DOHH2 (cell line): ENCODE data around the gene VSIG2.

Experiments used
- H3F3A ChIP-seq: fragments of 200-600 bp; sonication (generic), shearing (Covaris generic); 2 replicates; pipeline ENCODE4 v1.6.0; 2016; ENCODE audit warnings: antibody characterized with exemption, mild to moderate bottlenecking; ENCODE audit not compliant: control insufficient read depth, insufficient read depth
- H3K27ac ChIP-seq: fragments of 200-600 bp; sonication (generic); 2 replicates; pipeline ENCODE4 v1.5.1; 2014; ENCODE audit warnings: low read depth, mild to moderate bottlenecking, low read length, moderate library complexity
- H3K27me3 ChIP-seq: fragments of 200-600 bp; sonication (generic); 2 replicates; pipeline ENCODE4 v1.6.1; 2014; ENCODE audit warnings: mild to moderate bottlenecking, low read length, mixed read lengths; ENCODE audit not compliant: control insufficient read depth
- H3K36me3 ChIP-seq: fragments of 200-600 bp; sonication (generic); 2 replicates; pipeline ENCODE4 v1.6.1; 2014; ENCODE audit warnings: mild to moderate bottlenecking, low read length, moderate library complexity, mixed read lengths; ENCODE audit not compliant: control insufficient read depth
- H3K4me1 ChIP-seq: fragments of 200-600 bp; sonication (generic); 2 replicates; pipeline ENCODE4 v1.6.1; 2014; ENCODE audit warnings: mild to moderate bottlenecking, low read length, mixed read lengths; ENCODE audit not compliant: control insufficient read depth
- H3K4me2 ChIP-seq: fragments of 200-600 bp; sonication (generic); 2 replicates; pipeline ENCODE4 v1.6.0; 2014; ENCODE audit warnings: mild to moderate bottlenecking, low read length, moderate library complexity
- H3K4me3 ChIP-seq: fragments of 200-600 bp; sonication (generic); 2 replicates; pipeline ENCODE4 v1.5.1; 2014; ENCODE audit warnings: mild to moderate bottlenecking, low read length, mixed read lengths
- H3K79me2 ChIP-seq: fragments of 200-600 bp; sonication (generic); 2 replicates; pipeline ENCODE4 v1.6.1; 2014; ENCODE audit warnings: mild to moderate bottlenecking, low read length, mixed read lengths; ENCODE audit not compliant: control insufficient read depth
- H3K9me2 ChIP-seq: fragments of 200-600 bp; sonication (generic); replicated peaks from 2 replicates; pipeline ENCODE4 v1.6.1; 2014; ENCODE audit warnings: mild to moderate bottlenecking, low read length, mixed read lengths; ENCODE audit not compliant: control insufficient read depth
- H3K9me3 ChIP-seq: fragments of 200-600 bp; sonication (generic); 2 replicates; pipeline ENCODE4 v1.6.1; 2014; ENCODE audit warnings: antibody characterized with exemption, low read length, mixed read lengths; ENCODE audit not compliant: control insufficient read depth, insufficient read depth
- H4K20me1 ChIP-seq: fragments of 200-600 bp; sonication (generic); 2 replicates; pipeline ENCODE4 v1.6.0; 2014; ENCODE audit warnings: low read depth, mild to moderate bottlenecking, antibody characterized with exemption, low read length, moderate library complexity; ENCODE audit not compliant: control insufficient read depth, insufficient read depth
- EZH2phosphoT487 ChIP-seq: fragments of 200-600 bp; sonication (generic); IDR thresholded peaks from 2 replicates; pipeline ENCODE4 v1.6.1; 2017; ENCODE audit warnings: borderline replicate concordance, mild to moderate bottlenecking, antibody characterized with exemption, low read length, moderate library complexity, mixed read lengths
- TF ChIP-seq, protein P1 (sequence below): fragments of 200-600 bp; sonication (generic); IDR thresholded peaks from one replicate; pipeline ENCODE4 v1.5.1; 2014; ENCODE audit warnings: antibody characterized with exemption, mild to moderate bottlenecking, low read depth, low read length; ENCODE audit not compliant: poor library complexity, severe bottlenecking

Gene VSIG2

DNA sequence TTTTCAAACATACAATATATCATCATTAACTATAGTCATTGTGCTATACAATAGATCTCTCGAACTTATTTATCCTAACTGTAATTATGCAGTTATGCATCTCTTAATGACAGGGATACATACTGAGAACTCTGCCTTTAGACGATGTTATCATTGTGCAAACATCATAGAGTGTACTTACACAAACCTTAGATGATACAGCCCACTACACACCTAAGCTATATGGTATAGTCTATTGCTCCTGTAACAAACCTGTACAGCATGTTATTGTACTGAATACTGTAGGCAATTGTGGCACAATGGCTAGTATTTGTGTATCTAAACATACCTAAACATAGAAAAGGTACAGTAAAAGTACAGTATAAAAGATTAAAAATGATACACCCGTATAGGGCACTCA, 39.7 kb downstream of the VSIG2 start:
- Histone ChIP-seq H3K9me3 (no peaks in the 10 kb centered on the region), H3K27me3 (peaks cover 7% of the 10 kb centered on the region), H3F3A (no peaks in the 10 kb centered on the region), H3K36me3 (no peaks in the 10 kb centered on the region), H3K27ac (no peak overlapping the region), H4K20me1 (no peaks in the 10 kb centered on the region), H3K4me3 (no peak overlapping the region), H3K4me2 (no peak overlapping the region), H3K79me2 (no peaks in the 10 kb centered on the region), H3K4me1 (no peaks in the 10 kb centered on the region), H3K9me2 (no peaks in the 10 kb centered on the region)
- TF ChIP-seq EZH2phosphoT487, result no peak
- TF ChIP-seq, protein P1, sequence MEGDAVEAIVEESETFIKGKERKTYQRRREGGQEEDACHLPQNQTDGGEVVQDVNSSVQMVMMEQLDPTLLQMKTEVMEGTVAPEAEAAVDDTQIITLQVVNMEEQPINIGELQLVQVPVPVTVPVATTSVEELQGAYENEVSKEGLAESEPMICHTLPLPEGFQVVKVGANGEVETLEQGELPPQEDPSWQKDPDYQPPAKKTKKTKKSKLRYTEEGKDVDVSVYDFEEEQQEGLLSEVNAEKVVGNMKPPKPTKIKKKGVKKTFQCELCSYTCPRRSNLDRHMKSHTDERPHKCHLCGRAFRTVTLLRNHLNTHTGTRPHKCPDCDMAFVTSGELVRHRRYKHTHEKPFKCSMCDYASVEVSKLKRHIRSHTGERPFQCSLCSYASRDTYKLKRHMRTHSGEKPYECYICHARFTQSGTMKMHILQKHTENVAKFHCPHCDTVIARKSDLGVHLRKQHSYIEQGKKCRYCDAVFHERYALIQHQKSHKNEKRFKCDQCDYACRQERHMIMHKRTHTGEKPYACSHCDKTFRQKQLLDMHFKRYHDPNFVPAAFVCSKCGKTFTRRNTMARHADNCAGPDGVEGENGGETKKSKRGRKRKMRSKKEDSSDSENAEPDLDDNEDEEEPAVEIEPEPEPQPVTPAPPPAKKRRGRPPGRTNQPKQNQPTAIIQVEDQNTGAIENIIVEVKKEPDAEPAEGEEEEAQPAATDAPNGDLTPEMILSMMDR, result no peak

DNA sequence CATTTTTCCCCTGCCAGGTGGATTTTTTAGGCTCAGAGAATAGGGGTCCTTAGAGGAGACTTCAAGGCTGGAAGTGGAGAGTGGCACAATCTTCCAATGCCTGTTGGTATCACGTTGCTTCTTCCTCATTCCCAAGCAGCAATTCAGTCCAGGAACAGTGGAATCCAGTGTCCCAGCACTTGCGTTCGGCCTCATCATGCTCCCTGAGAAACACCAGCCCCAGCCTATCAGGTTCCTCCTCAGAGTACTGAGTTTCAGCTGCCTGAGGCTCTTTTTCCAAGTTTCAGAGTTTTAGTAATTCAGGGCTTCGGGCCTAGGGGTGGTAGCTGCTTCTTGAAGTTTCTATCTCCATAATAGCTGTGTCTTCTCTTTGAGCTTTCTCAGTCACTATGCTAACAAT, 44.2 kb downstream of the VSIG2 start:
- H3K4me2 ChIP-seq, result no peak overlapping the region
- no peak overlapping the region for H3K4me3 ChIP-seq
- H3K9me3 ChIP-seq, result no peaks in the 10 kb centered on the region
- H3K79me2 ChIP-seq, result no peaks in the 10 kb centered on the region
- no peaks in the 10 kb centered on the region for H3K9me2 ChIP-seq
- TF ChIP-seq EZH2phosphoT487, result no peak
- TF ChIP-seq, protein P1, result no peak
- H3K4me1 ChIP-seq, result no peaks in the 10 kb centered on the region
- no peaks in the 10 kb centered on the region for H3F3A ChIP-seq
- H3K27me3 ChIP-seq, result no peaks in the 10 kb centered on the region
- H3K36me3 ChIP-seq, result no peaks in the 10 kb centered on the region
- H4K20me1 ChIP-seq, result no peaks in the 10 kb centered on the region
- H3K27ac ChIP-seq, result no peak overlapping the region

DNA sequence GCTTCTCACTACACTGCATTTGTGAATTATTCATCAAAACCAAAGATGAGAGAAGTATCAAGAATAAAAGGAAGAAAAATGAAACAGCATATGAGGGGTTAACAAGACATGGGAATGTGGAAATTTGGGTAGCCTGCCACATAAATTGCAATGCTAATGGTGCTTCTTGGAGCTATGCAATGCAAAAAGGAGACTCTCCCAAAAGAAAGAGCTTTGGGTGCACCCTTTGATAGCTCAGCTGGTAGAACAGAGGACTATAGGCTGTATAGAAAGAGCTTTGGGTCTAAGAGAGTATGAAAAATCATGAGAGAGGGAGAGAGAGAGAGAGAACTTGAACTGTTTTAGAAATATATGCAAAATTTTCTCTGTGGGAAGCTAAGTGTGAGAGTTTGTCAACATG, 52.0 kb downstream of the VSIG2 start:
- no peak overlapping the region for H3K27ac ChIP-seq
- TF ChIP-seq, protein P1, result no peak
- no peak for TF ChIP-seq EZH2phosphoT487
- H3F3A ChIP-seq, result no peaks in the 10 kb centered on the region
- no peaks in the 10 kb centered on the region for H3K9me2 ChIP-seq
- no peaks in the 10 kb centered on the region for H3K36me3 ChIP-seq
- H4K20me1 ChIP-seq, result no peaks in the 10 kb centered on the region
- H3K4me2 ChIP-seq, result no peak overlapping the region
- H3K27me3 ChIP-seq, result no peaks in the 10 kb centered on the region
- peaks cover 11% of the 10 kb centered on the region for H3K4me1 ChIP-seq
- no peak overlapping the region for H3K4me3 ChIP-seq
- H3K79me2 ChIP-seq, result no peaks in the 10 kb centered on the region
- H3K9me3 ChIP-seq, result no peaks in the 10 kb centered on the region; the same call in 1 of the 2 replicates

DNA sequence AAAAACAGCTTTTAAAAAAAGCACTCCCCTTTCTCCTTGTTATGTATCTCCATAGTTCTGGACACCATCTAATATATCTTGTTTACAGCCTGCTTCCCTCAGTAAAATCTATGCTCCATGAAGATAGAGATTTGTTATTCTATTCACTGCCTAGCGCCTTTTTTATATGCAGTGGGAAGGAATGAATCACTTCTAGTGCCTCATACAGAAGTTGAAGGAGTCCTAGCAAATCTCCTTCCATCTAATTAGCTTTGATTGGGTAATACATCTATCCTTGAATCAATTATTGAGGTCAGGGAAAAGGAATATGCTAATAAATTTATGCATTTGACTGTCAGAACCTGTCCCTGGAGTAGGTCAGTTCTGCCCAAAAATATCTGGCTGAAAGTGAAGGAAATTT, 52.5 kb downstream of the VSIG2 start:
- Histone ChIP-seq H3K79me2 (no peaks in the 10 kb centered on the region), H3K27me3 (no peaks in the 10 kb centered on the region), H3K4me2 (no peak overlapping the region), H3K27ac (no peak overlapping the region), H3K4me1 (peaks cover 11% of the 10 kb centered on the region), H3F3A (no peaks in the 10 kb centered on the region), H3K9me3 (no peaks in the 10 kb centered on the region; the same call in 1 of the 2 replicates), H4K20me1 (no peaks in the 10 kb centered on the region), H3K9me2 (no peaks in the 10 kb centered on the region), H3K4me3 (no peak overlapping the region), H3K36me3 (no peaks in the 10 kb centered on the region)
- TF ChIP-seq, protein P1, result no peak
- TF ChIP-seq EZH2phosphoT487, result no peak
